Vagina (tissue), 2 donors: ENCODE measurements around the gene REC8. TPM values are rescaled to one million over a fixed set of nuclear protein-coding genes. Genes with fewer than 3 reads are reported as not detected.
"Not testable (repeated sequence)": the region's sequence is repeated elsewhere in the genome, so short reads cannot be mapped to it uniquely, and the experiment has no call there.

ENCODE experiments used
- DNase-seq, 2 donors: peaks; one replicate each; pipeline ENCODE4 v3.0.0-alpha.2; 2017; ENCODE audit errors: extremely low spot score in 2 of 2
- H3K27ac ChIP-seq: fragments of 200-600 bp; sonication (generic); one replicate; pipeline ENCODE4 v1.5.1; 2019
- H3K27me3 ChIP-seq: fragments of 200-600 bp; sonication (generic); one replicate; pipeline ENCODE4 v1.5.1; 2019
- H3K36me3 ChIP-seq, 2 donors: fragments of 200-600 bp; sonication (generic); one replicate each; pipeline ENCODE4 v1.5.1; 2017 to 2019
- H3K4me1 ChIP-seq: fragments of 200-600 bp; sonication (generic); one replicate; pipeline ENCODE4 v1.5.1; 2019
- H3K4me3 ChIP-seq, 2 donors: fragments of 200-600 bp; sonication (generic); 1 replicate in 1 of 2; 2 replicates in 1 of 2; pipeline ENCODE4 v1.5.1; 2016 to 2019
- H3K9me3 ChIP-seq: fragments of 200-600 bp; sonication (generic); one replicate; pipeline ENCODE4 v1.5.1; 2019
- CTCF ChIP-seq, 3 experiments: fragments of 450-650 bp in 2 of 3; fragments of 200-600 bp in 1 of 3; sonication (generic) in 1 of 3; IDR thresholded peaks; one replicate each; pipeline ENCODE4 v1.5.1; 2017 to 2019; ENCODE audit warnings: antibody characterized with exemption in 3 of 3, mild to moderate bottlenecking in 2 of 3, moderate library complexity in 2 of 3
- POLR2A ChIP-seq, 2 donors: fragments of 450-650 bp; IDR thresholded peaks; one replicate each; pipeline ENCODE4 v1.6.1; 2017; ENCODE audit warnings: antibody characterized with exemption in 2 of 2, mild to moderate bottlenecking in 2 of 2, moderate library complexity in 2 of 2
- POLR2AphosphoS5 ChIP-seq, 2 donors: sonication (generic); formaldehyde crosslinking; IDR thresholded peaks; one replicate each; pipeline ENCODE4 v1.9.0; 2017; ENCODE audit warnings: antibody characterized with exemption in 2 of 2, mild to moderate bottlenecking in 2 of 2, low read depth in 1 of 2; ENCODE audit not compliant: insufficient read depth in 1 of 2
- intact Hi-C: fragments of 100-400 bp; cut with DNase I; formaldehyde crosslinking; loops from one replicate; pipeline ENCODE4 v1.15.1; 2023
- total RNA-seq: library from RNA; depleted of rRNA; stranded (reverse); fragments of >200 nt; gene quantifications from one replicate; pipeline ENCODE4 v1.2.3, GENCODE V29; 2016

Gene REC8
- total RNA-seq, 1 donor from 2014 or later, result 5.9 TPM

DNA sequence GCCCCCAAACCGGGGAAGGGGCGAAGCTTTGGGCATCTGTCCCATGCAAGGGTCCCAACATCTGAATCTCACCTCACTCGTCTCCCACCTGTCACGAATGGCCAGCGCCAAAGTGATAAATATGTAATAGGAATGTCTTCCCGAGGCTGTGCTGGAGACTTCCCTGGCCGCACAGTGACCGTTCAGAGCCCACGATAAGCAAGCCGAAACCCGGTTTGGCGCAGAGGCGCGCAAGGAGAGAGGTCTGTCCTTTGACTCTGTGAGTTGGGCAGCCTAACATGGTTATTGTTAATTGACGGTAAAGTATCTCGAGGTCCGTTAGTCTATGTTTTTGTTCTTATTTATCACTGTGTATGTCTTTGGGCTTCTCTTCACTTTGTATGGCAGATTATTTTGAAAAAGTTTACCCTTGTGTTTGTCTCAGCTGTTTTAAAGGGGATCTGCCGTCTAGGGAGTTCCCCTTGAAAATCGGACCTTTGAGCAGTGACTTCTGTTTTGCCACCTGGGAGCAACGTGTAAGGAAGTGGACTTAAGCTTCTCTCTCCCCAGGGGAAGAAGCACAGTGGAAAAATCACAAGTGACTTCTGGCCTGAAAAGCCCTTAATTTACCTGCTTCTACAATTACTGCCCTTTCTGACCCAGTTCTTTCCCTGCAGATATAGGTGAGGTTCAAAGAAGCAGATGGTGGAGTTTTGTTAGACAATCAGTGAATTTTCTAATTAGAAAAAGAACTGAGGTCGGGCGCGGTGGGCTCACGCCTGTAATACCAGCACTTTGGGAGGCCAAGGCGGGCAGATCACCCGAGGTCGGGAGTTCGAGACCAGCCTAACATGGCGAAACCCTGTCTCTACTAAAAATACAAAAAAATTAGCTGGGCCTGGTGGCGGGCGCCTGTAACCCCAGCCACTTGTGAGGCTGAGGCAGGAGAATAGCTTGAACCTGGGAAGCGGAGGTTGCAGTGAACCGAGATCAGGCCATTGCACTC is 24.5 kb downstream of the REC8 start:
- no peak for TF ChIP-seq POLR2AphosphoS5 (IDR thresholded peaks at IDR 0.05; ENCODE audit: insufficient read depth in 1 of 2, low read depth in 1 of 2)
- TF ChIP-seq CTCF (IDR thresholded peaks at IDR 0.05), result no peak
- TF ChIP-seq POLR2A (IDR thresholded peaks at IDR 0.05), result no peak
- DNase-seq, result no peak
- H3K9me3 ChIP-seq, result no peaks in the 10 kb centered on the region
- H3K27ac ChIP-seq, result peak overlapping the region; percentile 95
- no peaks in the 10 kb centered on the region for H3K27me3 ChIP-seq
- H3K36me3 ChIP-seq, result peaks cover 0 to 18% of the 10 kb centered on the region in 2 donors
- intact Hi-C loops, result no loop called here
- peak overlapping the region; percentile 65 to 72 for H3K4me3 ChIP-seq
- H3K4me1 ChIP-seq, result peaks cover 39% of the 10 kb centered on the region

DNA sequence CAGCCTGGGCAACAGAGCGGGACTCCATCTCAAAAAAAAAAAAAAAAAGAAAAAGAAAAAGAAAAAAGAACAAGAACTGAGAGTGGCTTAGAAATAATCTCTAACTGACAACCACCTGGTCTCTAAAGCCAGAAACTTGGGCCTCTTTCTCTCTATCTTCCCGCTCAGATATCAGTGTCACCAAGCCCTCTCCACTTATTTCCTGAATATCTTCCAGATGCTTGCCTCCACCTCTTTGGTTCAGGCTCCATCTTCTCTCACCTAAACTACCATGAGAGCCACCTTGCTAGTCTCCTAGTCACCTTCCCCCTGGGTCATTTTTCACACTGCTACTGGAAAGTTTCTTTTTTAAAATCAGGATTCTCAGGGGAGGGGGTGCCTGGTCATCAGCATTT is 25.2 kb downstream of the REC8 start:
- H3K4me3 ChIP-seq, result no peak overlapping the region
- H3K27me3 ChIP-seq, result no peaks in the 10 kb centered on the region
- intact Hi-C loops, result no loop called here
- H3K27ac ChIP-seq, result no peak overlapping the region
- no peak for TF ChIP-seq CTCF (IDR thresholded peaks at IDR 0.05)
- TF ChIP-seq POLR2AphosphoS5 (IDR thresholded peaks at IDR 0.05; ENCODE audit: insufficient read depth in 1 of 2, low read depth in 1 of 2), result no peak
- TF ChIP-seq POLR2A (IDR thresholded peaks at IDR 0.05), result no peak
- H3K4me1 ChIP-seq, result peaks cover 39% of the 10 kb centered on the region
- DNase-seq, result no peak
- no peaks in the 10 kb centered on the region for H3K9me3 ChIP-seq
- H3K36me3 ChIP-seq, result peaks cover 0 to 18% of the 10 kb centered on the region in 2 donors

- Histone ChIP-seq H3K4me1 (peaks cover 36% of the 10 kb centered on the region), H3K9me3 (no peaks in the 10 kb centered on the region), H3K27ac (no peak overlapping the region), H3K27me3 (no peaks in the 10 kb centered on the region), H3K4me3 (no peak overlapping the region), H3K36me3 (peaks cover 0 to 9% of the 10 kb centered on the region in 2 donors)
- DNase-seq, result no peak
- no peak for TF ChIP-seq POLR2AphosphoS5 (IDR thresholded peaks at IDR 0.05; ENCODE audit: insufficient read depth in 1 of 2, low read depth in 1 of 2)
- TF ChIP-seq CTCF (IDR thresholded peaks at IDR 0.05), result no peak
- TF ChIP-seq POLR2A (IDR thresholded peaks at IDR 0.05), result no peak
- intact Hi-C loops, result no loop called here
Measured at GRCh38 chr14:24198814-24199524, 27.1 kb downstream of the REC8 start.

DNA sequence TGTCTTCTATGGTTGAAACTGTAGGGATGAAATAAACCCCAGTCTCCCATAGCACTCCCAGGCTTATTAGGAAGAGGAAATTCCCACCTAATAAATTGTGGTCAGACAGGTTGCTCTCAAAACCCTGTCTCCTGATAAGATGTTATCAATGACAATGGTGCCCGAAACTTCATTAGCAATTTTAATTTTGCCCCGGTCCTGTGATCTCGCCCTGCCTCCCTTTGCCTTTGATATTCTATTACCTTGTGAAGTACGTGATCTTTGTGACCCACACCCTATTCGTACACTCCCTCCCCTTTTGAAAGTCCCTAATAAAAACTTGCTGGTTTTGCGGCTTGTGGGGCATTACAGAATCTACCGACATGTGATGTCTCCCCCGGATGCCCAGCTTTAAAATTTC is 30.7 kb downstream of the REC8 start:
- H3K36me3 ChIP-seq, result peaks cover 0 to 14% of the 10 kb centered on the region in 2 donors
- H3K27ac ChIP-seq, DNase-seq, H3K27me3 ChIP-seq, H3K4me1 ChIP-seq, H3K9me3 ChIP-seq, H3K4me3 ChIP-seq, intact Hi-C loops: not testable (repeated sequence)

DNA sequence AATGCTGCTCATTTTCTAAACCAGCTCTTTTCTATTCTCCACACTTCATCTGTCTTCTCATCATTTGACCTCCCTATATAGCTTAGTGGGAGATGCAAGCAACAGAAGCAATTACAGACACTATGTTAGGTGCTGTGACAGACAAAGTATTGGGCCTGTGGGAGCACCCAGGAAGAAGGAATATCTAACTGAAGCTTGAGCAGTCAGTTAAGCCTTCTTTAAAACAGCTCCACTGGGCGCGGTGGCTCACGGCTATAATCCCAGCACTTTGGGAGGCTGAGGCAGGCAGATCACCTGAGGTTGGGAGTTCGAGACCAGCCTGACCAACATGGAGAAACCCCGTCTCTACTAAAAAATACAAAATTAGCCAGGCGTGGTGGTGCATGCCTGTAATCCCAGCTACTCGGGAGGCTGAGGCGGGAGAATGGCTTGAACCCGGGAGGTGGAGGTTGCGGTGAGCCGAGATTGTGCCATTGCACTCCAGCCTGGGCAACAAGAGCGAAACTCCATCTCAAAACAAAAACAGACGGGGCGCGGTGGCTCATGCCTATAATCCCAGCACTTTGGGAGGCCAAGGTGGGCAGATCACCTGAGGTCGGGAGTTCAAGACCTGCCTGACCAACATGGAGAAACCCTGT is 31.5 kb downstream of the REC8 start:
- intact Hi-C loops, H3K9me3 ChIP-seq, H3K4me1 ChIP-seq, H3K27ac ChIP-seq, H3K27me3 ChIP-seq, H3K4me3 ChIP-seq, DNase-seq: not testable (repeated sequence)
- peaks cover 0 to 14% of the 10 kb centered on the region in 2 donors for H3K36me3 ChIP-seq
